ENCODE results near the gene GASK1B.

DNA sequence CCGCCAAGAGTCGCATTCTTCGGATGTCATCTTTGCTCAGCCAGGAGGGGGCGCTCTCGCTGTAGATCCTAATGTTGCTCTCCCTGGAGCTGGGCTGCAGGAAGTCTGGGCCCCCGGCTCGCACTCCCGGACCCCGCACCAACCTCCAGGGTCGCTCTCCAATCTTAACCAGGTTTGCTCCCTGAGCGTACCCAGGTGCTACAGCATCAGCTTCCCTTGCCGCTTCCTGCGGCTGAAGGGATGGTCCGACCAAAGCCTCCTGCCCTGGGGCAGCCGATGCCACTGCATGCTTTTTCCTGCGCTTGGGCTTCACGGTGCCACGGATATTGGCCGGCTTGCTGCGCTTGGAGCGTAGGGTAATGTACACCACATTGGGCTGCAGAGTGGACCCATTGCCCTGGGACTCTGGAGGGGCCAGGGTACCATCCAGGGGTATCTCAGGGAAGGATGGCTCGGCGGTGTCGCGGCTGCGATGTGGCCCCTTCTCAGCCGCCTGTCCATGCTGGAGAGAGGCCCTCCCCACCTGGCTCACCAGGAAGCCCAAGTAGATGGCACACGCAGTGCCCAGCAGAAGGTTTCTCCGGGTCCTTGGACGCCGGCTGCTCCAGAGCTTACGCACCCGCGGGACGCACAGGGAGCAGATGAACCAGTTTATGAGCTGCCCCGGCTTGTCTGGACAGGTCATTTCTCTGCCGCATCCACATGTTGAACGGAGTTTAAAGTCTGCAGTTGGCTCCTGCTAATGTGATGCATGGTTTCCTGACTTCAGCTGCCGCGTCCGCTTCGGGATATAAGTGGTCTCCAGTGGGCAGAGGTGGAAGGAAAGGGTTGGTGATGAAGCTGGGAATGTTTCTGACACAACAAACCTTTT, 1.9 kb downstream of the GASK1B start:
- TF ChIP-seq FOSL1 (CRISPR knock-in tag; IDR thresholded peaks at IDR 0.05; ENCODE audit: borderline replicate concordance) (no peak), NR2F2 (IDR thresholded peaks at IDR 0.05; ENCODE audit: borderline replicate concordance, low read depth) (no peak), NR3C1 (CRISPR knock-in tag; IDR thresholded peaks at IDR 0.05) (no peak), GABPA (IDR thresholded peaks at IDR 0.05; ENCODE audit: low read depth, low read length) (no peak), GABPA (CRISPR knock-in tag; IDR thresholded peaks at IDR 0.05; ENCODE audit: low read depth) (no peak)
